AG10803 (cell line): ENCODE measurements around the gene TPM1.
"Not testable (repeated sequence)": the region's sequence is repeated elsewhere in the genome, so short reads cannot be mapped to it uniquely, and the experiment has no call there.

ENCODE experiments used
- DNase-seq: peaks from one replicate; pipeline ENCODE4 v3.0.0; 2010; ENCODE audit warnings: low read depth
- H3K4me3 ChIP-seq: 2 replicates; pipeline ENCODE4 v1.5.1; 2011; ENCODE audit warnings: mild to moderate bottlenecking, low read length, control low read depth
- TF ChIP-seq, protein P1 (sequence below): conservative IDR thresholded peaks from 2 replicates; pipeline ENCODE4 v1.5.1; 2011; ENCODE audit warnings: mild to moderate bottlenecking, low read length, control low read depth, inconsistent platforms

Gene TPM1

DNA sequence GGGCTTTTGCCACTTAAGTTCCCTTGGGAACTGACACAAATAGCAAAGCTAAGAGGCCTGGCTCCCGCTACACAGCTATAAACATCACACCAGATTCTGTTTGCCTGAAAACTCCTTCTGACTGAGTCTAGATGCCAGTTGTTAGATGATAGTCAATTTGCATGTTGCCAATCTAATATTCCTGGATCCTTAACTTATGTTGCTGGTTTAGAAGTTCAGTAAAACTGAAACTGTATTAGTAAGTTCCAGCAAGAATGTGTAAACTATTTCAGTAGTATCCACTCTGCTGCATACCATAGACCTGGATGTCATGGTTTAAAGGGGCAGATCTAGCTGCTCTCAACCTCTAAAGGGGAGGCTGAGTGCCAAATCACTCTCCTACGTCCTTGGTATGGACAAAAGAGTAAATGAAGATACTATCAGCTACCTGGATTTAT, 52.0 kb downstream of the TPM1 start:
- H3K4me3 ChIP-seq, result no peak overlapping the region
- DNase-seq, result peak; percentile 85
- TF ChIP-seq, protein P1, sequence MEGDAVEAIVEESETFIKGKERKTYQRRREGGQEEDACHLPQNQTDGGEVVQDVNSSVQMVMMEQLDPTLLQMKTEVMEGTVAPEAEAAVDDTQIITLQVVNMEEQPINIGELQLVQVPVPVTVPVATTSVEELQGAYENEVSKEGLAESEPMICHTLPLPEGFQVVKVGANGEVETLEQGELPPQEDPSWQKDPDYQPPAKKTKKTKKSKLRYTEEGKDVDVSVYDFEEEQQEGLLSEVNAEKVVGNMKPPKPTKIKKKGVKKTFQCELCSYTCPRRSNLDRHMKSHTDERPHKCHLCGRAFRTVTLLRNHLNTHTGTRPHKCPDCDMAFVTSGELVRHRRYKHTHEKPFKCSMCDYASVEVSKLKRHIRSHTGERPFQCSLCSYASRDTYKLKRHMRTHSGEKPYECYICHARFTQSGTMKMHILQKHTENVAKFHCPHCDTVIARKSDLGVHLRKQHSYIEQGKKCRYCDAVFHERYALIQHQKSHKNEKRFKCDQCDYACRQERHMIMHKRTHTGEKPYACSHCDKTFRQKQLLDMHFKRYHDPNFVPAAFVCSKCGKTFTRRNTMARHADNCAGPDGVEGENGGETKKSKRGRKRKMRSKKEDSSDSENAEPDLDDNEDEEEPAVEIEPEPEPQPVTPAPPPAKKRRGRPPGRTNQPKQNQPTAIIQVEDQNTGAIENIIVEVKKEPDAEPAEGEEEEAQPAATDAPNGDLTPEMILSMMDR, result no peak

DNA sequence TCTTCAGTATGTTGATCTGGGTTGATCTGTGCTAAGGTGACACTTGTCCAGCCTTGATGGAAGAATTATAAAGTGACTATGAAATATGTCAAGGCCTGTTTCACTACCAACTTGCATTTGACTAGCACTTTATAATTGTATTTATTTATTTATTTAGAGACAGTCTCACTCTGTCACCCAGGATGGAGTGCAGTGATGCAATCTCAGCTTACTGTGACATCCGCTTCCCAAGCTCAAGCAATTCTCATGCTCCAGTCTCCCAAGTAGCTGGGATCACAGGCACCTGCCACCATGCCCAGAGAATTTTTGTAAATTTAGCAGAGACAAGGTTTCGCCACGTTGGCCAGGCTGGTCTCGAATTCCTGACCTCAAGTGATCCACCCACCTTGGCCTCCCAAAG, 53.6 kb downstream of the TPM1 start:
- TF ChIP-seq, protein P1, result no peak
- DNase-seq, result no peak
- H3K4me3 ChIP-seq, result no peak overlapping the region

GRCh38 chr15:63098901-63099300, 56.4 kb downstream of the TPM1 start:
- not testable (repeated sequence) for DNase-seq, H3K4me3 ChIP-seq

DNA sequence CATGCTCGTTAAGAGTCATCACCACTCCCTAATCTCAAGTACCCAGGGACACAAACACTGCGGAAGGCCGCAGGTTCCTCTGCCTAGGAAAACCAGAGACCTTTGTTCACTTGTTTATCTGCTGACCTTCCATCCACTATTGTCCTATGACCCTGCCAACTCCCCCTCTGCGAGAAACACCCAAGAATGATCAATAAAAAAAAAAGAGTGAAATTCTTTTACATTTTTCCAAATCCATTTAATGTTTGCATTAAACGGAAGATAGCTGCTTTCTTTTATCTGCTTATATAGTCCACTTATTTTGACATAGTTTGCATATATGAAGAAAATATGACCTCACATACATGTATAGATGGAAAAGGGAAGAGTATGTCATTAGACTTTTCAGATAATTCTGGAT, 57.0 kb downstream of the TPM1 start:
- DNase-seq, H3K4me3 ChIP-seq: not testable (repeated sequence)

DNA sequence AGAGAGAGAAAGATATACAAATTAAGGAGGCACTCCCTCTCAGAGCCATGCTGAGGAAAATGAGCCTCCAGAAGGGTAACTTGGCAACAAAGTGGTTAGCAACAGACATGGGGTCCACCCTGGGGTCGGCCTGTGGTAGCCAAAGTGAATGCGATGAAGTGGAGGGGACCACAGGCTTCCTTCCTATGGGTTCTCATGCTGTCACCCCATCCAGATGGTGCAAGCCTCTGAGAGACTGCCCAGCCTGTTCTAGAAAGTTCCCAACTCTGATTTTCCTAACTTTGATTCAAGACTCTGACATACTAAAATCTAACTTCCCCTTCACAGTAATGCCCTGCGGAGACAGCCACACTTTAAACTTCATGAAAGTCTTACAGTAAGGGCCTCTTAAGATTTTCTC, 60.9 kb downstream of the TPM1 start:
- DNase-seq, result no peak
- TF ChIP-seq, protein P1, result no peak

DNA sequence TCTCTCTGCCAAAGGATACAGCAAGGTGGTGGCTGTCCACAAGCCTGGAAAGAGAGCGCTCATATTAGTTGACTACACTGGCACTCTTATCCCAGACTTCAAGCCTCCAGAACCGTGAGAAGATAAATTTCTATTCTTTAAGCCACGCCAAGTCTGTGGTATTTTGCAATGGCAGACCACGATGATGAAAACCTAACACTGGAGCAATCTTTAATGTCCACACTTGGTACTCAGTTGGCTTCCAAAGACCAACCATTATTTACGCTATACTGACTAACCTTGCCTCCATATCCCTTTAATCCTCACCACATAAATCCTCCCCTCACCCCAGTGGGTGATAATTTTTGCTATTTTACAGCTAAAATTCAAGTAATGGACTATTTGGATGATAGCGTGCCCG, 62.2 kb downstream of the TPM1 start:
- no peak overlapping the region for H3K4me3 ChIP-seq
- TF ChIP-seq, protein P1, result no peak
- DNase-seq, result peak; percentile 79

More for the DNA sequence above, 60.9 kb downstream of the TPM1 start:
- H3K4me3 ChIP-seq, result no peak overlapping the region

DNA sequence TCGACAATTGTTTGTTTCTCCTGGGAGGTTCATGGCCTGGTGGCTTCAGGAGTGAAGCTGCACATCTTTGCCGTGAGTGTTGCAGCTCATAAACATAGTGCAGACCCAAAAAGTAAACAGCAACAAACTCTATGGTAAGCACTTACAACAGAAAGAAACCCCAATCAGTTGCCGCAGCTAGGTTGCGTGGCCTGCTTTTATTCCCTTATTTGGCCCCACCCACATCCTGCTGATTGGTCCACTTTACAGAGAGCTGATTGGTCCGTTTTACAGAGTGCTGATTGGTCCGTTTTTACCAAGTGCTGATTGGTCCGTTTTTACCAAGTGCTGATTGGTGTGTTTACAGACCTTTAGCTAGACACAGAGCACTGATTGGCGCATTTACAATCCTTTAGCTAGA, 62.8 kb downstream of the TPM1 start:
- H3K4me3 ChIP-seq, DNase-seq: not testable (repeated sequence)

DNA sequence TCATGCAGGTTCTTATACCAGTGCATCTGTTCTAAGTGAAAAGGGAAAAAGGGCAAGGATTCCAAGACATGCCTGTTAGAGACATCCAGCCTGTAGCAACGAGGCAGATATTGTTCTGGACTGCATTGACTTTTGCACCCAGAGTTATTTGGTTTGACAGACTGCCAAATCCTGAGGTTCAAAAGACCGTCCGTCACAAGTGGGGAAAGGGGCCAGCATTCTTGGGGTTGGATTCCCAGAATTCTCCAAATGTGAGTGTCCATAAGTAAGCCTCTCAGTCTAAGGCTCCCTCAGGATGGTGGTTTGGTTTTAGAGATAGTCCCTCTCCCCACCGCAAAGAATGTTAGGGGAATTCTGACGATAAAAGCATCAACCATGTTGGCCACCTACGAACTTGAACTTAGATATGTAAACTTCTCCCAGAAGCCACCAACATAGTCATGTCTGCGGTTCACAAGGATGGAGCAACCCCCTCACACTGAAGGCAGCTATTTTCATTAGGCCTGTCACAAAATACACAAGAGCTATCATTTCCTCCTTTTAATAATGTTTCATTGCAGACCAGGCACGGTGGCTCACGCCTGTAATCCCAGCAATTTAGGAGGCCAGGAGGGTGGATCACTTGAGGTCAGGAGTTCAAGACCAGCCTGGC, 65.5 kb downstream of the TPM1 start:
- TF ChIP-seq, protein P1, result no peak
- DNase-seq, result peak; percentile 100
- H3K4me3 ChIP-seq, result no peak overlapping the region

DNA sequence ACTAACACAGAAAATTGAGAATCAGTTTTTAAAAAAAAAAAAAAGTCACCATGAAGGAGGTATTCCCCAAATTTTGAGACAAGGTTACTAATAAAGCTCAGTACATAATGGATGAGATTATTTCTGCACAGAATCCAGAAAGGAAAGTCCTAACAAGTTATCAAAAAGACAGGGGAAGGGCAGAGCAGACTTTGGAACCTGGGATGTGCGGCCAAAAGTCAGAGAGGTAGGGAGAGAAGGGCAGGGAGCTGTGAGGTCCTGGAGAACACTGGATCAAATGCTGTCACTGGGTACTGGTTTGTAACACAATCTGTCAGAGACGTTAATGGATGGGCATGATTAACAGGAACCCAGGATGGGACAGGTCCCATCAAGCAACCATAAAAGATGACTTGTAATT, 67.0 kb downstream of the TPM1 start:
- H3K4me3 ChIP-seq, result no peak overlapping the region
- no peak for DNase-seq
- TF ChIP-seq, protein P1, result no peak
